RKO (cell line): Measurements from ENCODE around the gene ZNF23.

Source experiments
- DNase-seq: peaks from one replicate; pipeline ENCODE4 v3.0.0-alpha.2; 2016; ENCODE audit warnings: low spot score

ZNF23 gene

DNA sequence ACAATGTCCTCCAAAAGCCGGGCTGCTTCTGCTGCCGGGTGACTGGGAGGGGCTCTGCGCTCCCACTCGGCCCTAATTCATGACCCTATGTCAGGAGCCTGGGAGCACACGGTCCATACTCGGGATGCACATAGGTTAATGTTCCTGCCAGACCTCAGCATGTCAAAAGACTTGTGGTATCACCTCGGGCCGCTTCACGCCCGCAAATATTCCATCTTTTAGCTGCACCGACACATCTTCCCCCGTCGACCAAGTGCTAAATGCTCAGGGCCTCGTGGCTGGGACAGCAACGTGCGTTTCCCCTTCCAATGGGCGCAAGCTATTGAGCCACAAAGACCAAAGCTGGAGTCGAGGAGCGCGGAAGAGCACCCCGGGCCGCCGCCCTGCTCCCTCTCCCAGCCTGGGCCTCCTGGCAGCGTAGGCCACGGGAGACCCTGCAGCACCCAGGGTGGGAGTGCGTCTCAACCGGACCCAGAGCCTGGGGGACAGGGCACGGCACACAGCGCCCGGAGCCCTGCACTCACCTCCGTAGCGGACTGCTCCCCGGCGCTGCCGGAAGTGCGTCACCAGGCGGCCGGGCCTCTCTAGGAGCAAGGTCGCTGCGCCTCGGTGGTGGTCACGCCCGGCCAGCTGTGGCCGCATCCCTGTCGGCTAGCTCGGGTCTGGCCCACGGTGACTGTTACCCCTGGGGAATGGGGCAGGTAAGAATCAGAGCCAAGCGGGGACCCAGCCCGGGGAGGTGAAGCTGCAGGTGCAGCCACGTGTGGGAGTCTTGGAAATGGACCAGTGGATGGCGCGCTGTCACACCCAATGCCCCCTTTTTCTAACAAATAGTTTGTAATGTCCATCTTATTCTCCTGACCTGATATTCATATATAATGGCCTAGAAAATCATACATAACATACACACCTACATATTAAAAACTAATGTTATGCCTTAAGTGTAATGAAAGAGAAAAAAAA lies at the start of gene ZNF23:
Gene ZNF23 (minus strand): TSS at position 562 of the 963 bp plus-strand sequence. CDS start 5,451 bp downstream, outside the sequence.
- peak; percentile 91 for DNase-seq

DNA sequence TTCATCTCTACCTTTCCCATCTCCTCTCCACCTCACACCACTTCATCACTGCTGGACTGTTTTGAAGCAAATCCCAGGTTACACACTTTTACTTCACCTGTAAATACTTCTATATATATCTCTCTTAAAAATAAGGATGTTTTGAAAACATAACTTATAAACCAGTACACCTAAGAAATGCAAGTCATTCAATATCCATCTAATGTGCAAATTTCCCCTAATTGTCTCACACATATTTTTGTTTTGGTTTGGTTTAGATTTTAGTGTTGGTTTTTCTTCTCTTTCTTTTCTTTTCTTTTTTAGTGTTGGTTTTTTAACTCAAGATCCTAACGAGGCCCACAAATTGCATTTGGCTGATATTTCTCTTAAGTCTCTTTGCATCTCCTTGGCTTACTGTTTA lies 45.0 kb upstream of the ZNF23 start:
- no peak for DNase-seq

DNA sequence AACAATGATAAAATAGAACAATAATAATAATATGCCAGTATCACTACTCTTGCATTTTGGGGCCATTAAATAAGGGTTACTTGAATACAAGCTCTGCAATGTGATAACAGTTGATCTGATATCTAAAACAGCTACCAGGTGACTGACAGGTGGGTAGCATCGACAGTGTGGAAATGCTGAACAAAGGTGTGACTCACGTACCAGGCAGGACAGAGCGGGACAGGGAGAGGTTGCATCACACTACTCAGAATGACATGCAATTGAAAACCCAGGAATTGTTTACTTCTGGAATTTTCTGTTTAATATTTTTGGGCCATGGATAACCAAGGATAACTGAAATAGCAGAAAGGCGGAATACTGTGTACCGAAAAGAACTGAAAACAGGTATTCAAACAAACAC lies 42.9 kb upstream of the ZNF23 start:
- DNase-seq: no peak

DNA sequence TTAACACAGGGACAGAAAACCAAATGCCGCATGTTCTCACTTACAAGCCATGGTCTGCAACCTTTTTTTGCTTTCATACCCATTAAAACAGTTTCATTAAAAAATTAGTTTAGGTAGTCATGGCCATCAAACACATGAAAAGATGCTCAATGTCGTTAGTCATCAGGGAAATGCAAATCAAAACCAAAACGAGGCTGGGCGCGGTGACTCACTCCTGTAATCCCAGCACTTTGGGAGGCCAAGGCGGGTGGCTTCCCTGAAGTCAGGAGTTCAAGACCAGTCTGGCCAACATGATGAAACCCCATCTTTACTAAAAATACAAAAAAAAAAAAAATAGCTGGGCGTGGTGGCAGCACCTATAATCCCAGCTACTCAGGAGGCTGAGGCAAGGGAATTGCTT lies 42.0 kb upstream of the ZNF23 start:
- DNase-seq: peak; percentile 41

DNA sequence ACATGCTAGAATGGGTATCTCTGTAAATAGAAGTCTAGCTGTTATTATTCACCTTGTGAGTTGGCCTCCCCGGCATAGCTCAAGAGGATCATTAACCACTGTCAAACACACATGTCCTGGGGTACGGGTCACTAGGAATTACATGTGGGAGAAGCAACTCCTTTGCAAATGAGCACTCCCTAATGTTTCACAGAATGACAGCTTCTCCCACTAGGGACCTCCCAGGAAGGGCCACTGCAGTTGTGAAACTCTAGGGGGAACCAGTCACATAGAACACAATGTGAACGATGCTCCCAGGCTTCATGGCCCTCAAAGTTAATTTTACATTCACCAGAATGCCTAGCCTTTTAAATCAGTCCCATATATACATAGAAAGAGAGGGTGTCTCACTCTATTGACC lies 39.5 kb upstream of the ZNF23 start:
- DNase-seq: no peak

DNA sequence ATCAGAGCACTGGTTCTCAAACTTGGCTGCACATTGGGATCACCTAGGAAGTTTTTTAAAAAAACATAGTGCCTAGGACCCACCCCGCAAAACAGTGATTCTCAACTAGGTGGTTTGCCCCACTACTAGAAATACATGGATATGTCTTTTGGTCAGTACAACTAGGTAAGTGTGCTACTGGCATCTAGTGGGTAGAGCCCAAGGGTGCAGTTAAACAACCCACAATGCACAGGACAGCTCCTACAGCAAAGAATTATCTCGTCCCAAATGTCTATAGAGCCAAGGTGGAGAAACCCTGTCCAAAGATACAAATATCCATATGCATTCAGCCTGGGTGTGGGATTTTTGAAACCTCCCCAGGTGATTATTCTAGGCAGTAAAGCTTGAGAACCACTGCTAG lies 38.9 kb upstream of the ZNF23 start:
- DNase-seq: peak; percentile 22

DNA sequence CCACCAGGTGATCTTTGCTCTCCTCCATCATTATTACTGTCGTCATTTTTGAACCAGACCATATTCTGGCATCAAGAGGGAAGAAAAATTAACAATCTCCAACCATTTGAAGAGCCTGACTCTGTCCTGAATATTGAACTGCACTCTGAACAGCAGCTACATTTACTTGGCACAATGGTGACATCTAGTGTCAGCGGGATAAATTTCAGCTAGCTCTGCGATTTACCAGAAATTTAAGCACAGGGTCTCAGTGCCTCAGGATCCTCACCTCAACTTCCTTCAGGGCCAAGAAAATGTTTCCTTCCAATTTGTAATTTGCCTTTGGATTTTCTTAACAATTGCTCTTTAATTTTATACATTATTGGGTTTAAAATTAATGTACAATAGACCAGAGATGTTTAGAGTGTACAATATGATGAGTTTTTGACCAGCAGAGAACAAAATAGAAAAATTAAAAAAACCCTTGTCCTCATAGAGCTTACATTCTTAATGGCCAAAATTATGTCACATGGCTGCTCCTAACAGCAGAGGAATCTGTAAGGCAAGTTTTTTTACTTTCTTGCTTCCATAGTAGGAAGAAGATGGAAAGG lies 37.8 kb upstream of the ZNF23 start:
- DNase-seq: peak; percentile 77

DNA sequence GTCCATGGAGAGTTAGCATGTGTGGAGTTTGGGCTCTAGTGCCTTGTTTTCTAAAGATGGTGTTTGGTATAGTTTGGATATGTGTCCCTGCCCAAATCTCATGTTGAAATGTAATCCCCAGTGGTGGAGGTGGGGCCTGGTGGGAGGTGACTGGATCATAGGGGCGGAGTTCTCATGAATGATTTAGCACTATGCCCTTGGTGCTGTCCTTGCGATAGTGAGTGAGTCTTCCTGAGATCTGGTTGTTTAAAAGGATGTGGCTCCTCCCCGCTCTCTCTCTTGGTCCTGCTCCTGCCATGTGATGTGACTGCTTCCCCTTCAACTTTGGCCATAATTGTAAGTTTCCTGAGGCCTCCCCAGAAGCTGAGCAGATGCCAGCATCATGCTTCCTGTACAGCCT lies 36.0 kb upstream of the ZNF23 start:
- DNase-seq: no peak

DNA sequence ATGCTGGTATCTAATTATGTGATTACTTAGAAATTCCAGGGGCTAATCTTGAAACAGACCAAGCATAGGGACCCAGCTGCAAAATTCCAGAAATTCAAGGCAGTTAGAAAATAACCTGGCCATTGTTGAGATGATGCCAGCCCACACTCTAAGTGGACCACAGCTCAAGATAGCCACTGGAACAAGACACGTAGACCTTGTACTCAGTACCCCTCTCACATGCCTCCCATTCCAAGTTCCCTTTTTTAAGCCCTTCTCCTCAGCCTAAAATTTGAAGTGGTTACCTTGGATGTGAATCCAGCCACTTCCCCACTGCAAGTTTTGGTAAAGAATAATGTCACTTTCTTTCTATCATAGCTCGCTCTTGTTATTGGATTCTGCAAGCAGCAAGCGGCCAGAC lies 31.2 kb upstream of the ZNF23 start:
- DNase-seq: no peak

DNA sequence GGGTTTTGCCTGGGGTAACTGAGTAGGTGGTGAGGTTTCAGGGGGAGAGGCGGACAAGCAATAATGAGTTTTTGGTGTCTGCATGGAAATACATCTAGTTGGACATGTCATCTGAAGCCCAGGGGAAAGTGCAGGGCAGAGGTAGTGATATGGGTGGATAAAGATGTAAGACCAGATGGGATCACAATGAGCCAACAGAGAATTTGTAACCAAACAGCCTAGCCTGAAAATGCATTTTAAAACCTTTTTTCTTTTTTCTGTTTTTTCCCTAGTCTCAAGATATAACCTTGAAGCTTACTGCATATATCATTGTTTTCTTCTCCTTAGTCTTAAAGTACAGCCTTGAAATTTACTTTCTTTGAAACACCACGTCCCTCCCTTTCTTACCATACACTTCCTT lies 30.7 kb upstream of the ZNF23 start:
- no peak for DNase-seq

DNA sequence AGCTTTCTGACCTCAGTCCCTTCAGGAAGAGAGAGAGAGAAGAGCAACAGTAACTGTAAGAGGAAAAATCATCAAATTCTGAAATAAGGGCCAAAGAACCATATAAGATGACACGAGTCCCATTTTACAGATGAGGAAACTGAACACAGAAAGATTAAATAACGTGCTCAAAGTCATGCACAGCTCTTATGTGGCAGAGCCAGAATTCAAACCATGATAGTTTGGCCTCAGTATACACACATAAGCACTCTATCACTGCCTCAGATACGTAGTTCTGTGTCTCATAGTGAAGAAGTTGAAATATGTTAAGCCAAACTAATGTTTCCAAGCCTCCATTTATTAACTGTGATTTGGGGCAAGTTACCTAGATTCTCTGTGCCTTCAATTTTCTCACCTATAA lies 29.0 kb upstream of the ZNF23 start:
- no peak for DNase-seq

DNA sequence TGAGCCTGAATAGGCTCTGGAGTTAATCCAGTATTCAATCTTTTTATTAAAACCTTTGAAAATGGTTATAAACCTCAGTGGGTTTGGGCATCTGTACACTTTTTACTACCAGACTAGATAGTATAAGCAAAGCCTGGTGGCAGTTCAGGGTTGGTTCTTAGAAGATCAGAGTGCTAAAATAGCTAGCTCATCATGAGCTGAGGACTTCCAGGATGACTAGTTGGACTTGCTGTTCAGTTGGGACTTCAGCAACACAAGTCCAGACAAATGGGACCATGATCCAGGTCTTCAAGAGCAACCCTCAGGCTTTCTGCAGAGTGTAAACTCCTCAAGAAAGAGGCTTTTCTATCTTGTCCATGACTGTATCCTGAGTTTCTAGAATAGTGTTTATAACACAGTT lies 28.3 kb upstream of the ZNF23 start:
- DNase-seq: no peak

DNA sequence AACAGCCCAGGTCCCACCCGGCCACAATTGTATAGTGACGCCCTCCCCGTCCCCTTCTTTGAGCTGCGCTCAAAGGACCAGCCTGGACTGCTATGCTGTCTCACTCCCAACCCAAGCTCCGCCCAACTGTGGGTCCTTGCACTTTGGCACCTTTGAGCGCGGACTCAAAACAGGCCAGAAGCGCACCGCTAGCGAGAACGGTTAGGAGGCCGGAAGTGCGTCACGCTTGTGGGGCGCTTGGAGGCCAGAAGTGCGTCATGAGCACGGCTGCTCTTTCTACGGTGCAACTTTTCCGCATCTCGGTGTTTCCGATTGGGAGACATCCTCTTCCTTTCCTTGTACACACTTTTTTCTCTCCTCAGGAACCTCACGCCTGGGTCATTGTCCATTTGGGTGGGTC lies 27.1 kb upstream of the ZNF23 start, which contains the start of gene ZNF19:
Gene ZNF19 (minus strand): TSS at position 203 of the 400 bp plus-strand sequence. CDS start 7,210 bp downstream, outside the sequence.
- DNase-seq: no peak

DNA sequence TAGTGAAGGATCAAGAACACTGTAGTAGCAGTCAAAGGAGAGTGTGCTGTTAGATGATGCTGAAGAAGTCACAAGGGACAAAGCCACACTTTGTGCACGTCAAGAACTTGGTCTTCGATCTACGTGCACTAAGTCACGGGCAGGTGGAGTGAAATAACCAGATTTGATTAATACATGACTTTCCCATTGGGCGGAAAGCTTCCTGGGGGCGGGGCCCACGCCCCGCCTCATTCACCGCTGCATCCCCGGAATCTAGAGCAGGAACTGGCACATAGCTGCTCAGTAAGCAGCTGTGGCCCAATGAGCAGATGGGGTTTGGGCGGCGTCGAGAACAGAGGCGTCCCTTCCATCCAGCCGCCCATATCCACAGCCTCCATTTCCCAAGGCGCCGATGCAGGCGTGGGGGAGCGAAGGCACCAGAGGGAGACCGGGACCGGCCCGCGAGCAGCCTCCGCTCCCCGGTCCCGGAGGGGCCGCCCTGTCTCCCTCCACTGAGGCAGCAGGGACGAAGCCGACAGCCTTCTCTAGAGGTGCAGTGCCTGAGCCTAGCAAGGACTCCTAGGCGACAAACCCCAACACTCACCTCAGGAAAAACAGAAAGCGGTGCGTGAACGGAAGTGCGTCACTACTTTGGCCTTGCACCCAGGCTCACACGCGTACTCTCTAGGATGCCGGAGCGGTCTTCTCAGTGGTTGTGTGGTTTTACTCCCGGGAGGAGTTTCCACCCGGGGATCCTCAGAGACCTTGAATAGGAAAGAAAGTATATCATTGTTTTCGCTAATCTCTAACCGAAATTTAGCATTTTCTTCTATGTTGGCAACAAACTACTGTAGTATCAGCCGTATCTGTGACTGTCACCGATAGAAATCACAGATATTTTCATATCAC lies 22.2 kb upstream of the ZNF23 start:
- DNase-seq: peak; percentile 93

DNA sequence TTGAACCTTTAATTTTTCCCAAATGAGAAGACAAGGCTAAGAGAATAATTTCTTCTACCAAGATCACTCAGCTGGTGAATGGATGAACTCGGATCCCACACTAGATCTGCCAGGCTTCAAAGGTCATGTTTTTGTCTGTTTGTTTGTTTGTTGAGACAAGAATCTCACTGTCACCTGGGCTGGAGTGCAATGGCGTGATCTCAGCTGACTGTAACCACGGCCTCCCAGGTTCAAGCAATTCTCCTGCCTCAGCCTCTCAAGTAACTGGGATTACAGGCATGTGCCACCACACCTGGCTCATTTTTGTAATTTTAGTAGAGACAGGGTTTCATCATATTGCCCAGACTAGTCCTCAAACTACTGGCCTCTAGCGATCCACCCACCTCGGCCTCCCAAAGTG lies 20.5 kb upstream of the ZNF23 start:
- DNase-seq: no peak

DNA sequence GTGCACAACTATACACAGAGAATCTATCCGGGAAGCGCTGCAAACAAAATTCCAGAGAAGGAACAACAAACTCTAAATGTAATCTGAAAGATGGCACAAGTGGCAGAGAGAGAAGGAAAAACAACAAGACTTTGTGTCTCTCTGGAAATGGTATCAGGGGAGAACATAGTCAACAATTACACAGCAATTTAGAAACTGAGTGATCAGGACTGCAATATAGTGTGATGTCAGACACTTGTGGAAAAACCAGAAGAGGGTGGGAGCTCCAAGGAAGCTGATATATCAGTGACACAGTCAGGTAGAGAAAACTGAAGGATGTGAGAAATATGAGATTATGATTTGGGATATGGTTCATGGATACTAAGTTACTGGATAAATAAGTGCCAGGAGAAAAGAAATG lies 18.9 kb upstream of the ZNF23 start:
- DNase-seq: no peak

DNA sequence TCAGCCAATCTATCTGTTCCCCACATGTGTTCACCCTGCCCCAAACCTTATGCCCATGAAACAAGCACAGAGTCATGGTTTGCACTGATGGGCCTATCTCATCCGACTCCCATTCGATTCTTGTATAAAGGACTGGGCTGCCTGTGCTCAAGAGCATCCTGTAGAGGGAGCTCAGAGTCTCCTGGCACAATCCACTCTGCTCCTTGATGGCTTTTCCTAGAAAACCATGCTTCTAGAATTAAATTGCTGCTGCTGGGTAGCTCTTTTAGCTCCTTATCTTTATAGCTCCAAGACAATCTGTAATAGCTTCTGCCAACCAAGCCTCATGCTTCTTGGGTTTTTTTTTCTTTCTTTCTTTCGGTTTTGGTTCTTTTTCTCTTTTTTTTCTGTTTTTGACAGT lies 17.4 kb upstream of the ZNF23 start:
- peak; percentile 62 for DNase-seq

DNA sequence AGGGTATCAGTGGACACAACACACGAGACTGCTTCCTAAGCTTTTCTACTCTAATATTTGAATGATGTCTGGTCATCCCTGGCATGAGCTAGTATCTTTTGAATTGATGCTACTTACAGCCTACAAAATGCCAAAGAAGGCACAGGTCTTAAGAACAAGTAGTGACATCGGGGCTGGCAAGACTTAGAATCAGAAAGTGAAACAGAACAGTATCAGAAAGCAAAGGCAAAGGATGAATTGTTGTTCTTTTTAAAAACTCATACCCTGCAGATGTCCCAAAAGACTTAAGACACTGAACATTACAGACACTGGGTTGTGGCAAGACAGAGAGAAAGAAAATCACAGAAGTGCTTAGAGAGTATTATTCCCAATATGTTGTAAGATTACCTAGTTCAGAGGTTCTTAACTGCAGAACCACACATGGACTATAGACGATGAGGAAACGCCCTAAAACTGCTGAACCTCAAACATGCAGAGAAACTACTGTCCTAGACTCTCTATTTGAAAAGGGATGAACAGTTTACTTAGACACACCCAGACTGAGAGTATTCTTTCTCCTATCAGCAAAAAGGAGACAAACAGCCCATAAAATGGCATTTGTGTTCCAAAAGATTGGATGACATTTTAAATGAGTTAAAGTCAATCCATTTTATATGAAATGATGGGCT lies 14.5 kb upstream of the ZNF23 start:
- no peak for DNase-seq

DNA sequence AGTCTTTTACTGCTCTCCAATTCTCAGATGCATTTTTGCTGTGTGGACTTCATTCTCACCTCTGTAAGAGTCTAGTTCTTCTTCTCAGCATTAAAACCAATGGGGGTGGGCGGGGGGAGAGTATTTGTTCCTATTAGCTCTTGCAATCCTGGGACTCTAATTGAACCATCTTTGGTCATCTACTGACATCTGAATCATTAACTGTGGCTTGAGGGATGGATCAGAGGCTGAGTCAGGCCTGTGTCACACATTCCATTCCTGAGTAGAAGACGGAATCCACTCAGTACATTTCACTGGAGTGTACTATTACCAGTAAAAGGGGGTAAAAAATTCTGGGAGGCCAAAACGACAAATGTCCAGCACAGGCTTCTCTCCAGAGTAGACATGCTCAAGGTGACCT lies 12.8 kb upstream of the ZNF23 start:
- peak; percentile 91 for DNase-seq

DNA sequence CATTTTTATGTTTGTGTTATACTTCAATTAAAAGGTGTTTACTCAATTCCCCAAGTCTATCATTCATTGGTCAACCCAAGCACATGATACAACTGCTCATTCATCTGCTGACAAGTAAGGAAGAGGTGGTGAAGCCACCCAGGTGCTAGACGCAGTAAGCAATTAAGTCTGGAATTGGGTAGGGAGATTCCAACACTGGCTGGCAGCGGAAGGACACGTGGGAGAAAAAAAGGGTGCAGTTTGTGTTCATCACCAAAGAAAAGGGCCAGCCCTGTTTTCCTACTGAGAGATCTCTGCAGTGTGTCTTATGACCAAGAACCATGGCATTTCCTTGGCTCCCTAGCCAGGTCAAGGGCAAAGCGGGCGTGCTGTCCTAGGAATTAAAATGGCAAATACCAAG lies 11.8 kb upstream of the ZNF23 start:
- DNase-seq: no peak

DNA sequence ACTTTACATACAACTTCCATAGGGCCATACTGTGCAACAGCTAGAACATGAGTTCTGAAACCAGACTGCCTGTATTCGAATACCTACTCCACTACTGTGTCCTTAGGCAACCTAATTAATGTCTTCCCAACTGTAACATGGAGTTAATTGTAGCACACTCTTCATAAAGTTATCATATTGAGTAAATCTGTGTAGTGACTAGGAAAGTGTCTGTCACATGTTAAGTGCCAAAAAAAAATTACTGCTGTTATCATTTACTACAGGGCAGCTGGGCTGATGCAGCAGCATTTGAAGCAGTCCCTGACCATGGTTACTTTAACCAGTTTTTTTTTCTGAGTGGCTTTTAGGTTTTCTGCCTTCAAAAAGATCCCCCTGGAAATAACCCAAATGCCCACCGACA lies 10.9 kb upstream of the ZNF23 start:
- DNase-seq: no peak

DNA sequence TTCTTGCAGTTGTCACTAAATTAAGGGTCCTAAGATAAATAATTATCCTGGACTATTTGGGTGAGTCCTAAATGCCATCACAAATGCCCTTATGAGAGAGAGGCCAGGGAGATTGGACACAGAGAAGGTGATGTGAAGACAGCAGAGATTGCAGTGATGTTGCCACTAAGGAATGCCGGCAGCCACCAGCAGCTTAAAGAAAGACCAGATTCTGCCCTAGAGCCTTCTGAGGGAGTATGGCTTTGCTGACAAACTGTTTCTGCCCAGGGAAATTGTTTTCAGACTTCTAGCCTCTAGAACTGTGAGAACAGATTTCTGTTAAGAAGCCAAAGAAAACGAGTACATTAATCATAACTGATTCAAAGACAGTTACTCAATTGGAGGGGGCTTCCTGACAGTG lies 10.0 kb upstream of the ZNF23 start:
- DNase-seq: no peak
